ENCODE results near the gene PUS10.

DNA sequence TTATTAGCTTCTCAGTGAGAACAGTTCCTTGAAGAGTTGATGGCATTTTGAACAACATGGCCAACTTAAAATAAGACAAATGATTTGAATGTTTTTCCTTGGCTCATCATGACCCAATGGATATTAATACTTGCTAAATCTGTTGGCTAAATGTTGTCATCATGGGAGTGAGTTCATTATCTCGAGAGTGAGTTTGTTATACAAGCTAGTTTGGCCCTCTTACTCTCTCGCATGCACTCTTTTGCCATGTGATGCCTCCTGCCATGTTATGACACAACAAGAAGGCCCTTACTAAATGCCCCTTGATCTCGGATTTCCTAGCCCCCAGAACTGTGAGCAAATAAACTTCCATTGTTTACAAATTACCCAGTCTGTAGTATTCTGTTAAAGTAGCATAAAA is 24.8 kb upstream of the PUS10 start:
- TF ChIP-seq, protein P1, sequence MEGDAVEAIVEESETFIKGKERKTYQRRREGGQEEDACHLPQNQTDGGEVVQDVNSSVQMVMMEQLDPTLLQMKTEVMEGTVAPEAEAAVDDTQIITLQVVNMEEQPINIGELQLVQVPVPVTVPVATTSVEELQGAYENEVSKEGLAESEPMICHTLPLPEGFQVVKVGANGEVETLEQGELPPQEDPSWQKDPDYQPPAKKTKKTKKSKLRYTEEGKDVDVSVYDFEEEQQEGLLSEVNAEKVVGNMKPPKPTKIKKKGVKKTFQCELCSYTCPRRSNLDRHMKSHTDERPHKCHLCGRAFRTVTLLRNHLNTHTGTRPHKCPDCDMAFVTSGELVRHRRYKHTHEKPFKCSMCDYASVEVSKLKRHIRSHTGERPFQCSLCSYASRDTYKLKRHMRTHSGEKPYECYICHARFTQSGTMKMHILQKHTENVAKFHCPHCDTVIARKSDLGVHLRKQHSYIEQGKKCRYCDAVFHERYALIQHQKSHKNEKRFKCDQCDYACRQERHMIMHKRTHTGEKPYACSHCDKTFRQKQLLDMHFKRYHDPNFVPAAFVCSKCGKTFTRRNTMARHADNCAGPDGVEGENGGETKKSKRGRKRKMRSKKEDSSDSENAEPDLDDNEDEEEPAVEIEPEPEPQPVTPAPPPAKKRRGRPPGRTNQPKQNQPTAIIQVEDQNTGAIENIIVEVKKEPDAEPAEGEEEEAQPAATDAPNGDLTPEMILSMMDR (tag by site-specific recombination; IDR thresholded peaks at IDR 0.05), result no peak
- TF ChIP-seq ZNF707 (tag by site-specific recombination; IDR thresholded peaks at IDR 0.05) (no peak), ZNF324 (tag by site-specific recombination; IDR thresholded peaks at IDR 0.05) (no peak)
- TF ChIP-seq, protein P2, sequence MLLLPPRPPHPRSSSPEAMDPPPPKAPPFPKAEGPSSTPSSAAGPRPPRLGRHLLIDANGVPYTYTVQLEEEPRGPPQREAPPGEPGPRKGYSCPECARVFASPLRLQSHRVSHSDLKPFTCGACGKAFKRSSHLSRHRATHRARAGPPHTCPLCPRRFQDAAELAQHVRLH (tag by site-specific recombination; IDR thresholded peaks at IDR 0.05), result no peak
